GM18508 (cell line): ENCODE measurements around the gene AGPAT2.

Source experiments
- ATAC-seq: cut with Tn5 transposase; IDR thresholded peaks from one replicate; pipeline ENCODE4 v1.9.1; 2021; ENCODE audit warnings: moderate number of reproducible peaks; ENCODE audit not compliant: insufficient read depth, unreplicated experiment

AGPAT2 gene

DNA sequence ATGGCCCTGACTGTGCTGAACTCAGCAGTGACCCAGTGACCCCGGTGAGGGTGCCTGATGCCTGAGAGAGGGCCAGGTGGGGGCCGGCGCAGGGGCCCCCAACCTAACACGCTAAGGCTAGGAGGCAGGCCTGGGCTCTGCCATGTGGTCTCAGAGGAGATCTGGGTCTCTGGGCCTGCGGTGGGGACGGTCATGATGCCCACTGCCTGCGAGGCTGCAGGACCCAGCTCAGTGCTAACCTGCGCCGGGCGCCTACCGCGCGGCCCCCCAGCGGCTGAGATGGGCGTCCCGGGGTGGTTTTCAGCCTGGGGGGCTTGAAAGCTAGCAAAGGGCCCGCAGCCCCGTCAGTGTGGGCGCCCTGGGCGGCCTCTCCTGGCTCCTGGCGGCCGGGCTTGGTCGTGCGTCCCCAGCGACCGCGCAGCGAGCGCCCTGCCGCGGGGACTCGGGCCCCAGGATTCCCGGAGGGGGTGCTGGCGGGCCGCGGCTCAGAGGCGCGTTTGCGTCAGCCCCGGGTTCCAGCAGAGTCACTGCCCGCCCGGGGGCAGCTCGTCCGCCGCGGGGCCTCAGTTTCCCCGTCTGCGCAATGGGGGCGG lies 22.1 kb downstream of the AGPAT2 start:
- ATAC-seq: no peak

DNA sequence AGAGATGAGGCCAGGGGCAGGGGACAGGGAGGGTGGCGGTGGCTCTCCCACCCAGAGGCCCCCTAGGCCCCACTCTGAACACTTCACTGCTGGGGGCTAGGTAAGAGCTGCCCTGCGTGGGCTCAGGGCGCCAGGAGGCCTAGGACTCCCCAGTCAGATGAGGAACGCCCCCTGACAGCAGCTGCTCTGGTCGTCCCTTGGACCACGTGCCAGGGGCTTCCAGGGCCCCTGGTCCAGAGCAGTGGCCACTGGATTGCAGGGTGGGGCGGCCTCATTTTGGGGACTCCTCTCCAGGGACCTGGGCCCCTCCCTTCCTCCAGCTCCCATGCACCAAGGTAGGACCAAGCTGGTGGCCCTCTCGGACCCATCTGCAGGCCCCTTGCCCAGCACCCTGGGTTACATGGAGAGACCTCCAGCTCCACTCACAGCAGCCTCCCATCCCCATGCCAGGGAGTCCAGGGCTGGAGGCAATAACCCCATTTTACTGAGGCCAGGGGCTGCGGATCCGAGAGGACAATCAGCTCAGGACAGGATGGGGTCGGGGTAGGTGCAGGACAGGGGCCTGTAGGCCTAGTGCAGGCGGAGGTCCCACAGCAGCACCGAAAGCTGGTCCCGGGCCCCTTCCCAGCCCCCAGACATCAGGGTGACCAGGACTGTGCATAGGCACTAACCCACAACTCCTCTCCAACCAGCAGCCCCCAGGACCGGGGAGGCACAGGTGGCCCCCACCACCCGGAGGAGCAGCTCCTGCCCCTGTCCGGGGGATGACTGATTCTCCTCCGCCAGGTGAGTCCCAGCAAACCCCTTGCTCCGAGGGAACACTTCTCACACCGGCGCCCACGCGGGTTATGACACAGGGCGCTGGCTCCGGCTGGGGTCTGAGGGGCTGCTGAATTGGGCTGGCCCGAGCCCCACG lies 23.0 kb downstream of the AGPAT2 start:
- no peak for ATAC-seq

DNA sequence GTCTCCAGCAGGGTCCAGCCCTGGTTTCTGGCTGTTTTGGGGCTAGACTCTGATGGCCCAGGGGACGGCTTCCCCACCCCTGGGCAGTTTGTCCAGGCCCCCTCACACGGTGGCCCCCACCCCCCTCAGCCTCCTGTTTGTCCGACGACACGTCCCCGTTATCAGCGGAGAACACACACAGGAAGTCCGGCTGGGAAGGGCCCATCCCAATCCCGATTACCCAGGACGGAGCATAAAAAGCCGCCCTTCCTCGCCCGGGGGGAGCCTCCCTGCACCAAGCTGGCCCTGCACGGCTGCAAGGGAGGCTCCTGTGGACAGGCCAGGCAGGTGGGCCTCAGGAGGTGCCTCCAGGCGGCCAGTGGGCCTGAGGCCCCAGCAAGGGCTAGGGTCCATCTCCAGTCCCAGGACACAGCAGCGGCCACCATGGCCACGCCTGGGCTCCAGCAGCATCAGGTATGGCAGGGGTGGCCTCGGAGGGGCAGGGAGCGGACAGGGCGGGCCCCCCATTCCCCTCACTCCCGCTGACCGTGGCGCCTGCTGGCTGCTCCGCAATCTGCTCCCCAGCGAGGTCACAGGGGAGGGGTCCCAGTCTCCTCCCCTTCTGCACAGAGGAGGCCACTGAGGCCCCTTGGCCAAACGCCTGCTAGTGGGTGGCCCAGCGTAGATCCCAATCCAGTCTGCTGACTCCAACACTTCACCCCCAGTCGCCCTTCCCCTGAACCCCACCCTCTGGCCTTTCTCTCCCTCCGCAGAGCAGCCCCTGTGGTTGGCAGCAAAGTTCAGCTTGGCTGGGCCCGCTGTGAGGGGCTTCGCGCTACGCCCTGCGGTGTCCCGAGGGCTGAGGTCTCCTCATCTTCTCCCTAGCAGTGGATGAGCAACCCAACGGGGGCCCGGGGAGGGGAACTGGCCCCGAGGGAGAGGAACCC lies 24.3 kb downstream of the AGPAT2 start, which contains the start of gene EGFL7:
TSS of gene EGFL7 (plus strand) at position 261 of the 926 bp plus-strand sequence. CDS start 5,367 bp downstream, outside the sequence.
- ATAC-seq: no peak

DNA sequence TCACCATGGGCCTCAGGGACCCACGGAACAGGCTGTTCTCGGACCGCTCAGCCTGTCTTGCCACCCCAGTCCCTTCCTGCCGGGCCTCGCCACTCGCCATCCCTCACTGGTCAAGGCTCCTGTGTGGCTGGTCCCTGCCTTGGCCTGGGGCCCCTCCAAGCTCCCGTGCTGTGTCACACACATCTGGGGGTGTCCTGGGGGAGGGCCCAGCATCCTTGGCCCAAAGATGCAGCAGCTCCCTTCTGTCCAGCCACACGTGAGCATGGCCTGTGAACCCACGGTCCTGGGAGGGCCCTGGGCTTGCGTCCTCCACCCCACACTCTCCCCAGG lies 25.0 kb downstream of the AGPAT2 start:
- ATAC-seq: no peak

DNA sequence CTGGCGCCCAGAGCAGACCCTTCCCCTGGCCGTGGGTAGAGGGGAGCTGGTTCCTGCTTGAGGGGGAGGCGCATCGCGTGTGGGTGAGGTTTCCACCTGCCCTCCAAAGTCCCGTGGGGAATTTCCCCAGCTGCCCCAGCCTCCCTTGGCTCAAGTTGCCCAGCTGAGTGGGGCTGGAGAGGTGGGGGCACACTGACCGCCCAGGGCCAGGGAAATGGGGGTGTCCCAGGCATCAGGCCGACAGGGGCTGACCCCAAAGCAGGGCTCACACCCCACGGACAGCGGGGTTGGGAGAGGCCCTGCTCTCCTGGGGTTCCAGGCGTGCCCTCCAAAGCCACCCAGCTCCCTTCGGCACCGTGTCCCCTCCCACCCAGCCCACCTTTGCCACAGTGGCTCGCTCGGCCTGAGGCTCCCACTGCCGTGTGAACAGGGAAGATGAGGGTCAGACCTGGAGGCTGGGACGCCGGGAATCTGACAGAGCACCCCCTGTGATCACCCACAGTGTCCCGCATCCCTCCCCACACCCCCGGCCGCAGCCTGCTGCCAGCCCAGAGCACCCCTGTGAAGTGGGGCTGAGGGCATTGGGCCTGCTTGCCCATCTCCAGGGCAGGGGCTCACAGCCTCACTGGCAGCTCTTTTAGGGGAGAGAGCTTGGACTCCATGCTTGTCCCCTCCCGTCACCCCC lies 25.5 kb downstream of the AGPAT2 start:
- ATAC-seq: no peak

DNA sequence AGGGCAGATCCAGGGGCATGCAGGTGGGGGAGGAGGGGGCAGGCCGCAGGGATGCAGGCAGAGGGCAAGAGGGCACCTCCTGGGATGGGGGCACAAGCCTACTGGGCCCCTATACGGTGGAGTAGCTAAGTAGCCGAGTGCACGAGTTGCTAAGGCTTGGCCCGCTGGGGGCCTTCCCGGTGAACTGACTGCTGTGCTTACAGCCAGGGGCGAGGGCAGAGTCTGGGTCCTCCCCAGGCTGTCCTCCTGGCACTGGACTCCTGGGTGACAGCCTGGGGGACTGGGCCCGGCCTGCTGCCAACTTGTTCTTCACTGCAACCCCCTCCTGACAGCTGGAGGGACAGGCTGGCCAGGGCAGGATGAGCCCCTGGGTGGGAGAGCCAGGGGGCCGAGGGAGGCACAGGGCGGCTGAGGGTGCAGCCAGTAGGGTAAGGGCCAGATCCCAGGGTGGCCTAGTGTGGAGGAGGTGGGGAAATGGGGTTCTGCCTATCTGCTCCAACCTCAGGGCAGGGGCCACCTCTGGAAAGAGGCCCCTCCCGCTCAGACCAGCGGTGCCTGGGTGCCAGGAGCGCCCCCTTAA lies 26.2 kb downstream of the AGPAT2 start:
- no peak for ATAC-seq

DNA sequence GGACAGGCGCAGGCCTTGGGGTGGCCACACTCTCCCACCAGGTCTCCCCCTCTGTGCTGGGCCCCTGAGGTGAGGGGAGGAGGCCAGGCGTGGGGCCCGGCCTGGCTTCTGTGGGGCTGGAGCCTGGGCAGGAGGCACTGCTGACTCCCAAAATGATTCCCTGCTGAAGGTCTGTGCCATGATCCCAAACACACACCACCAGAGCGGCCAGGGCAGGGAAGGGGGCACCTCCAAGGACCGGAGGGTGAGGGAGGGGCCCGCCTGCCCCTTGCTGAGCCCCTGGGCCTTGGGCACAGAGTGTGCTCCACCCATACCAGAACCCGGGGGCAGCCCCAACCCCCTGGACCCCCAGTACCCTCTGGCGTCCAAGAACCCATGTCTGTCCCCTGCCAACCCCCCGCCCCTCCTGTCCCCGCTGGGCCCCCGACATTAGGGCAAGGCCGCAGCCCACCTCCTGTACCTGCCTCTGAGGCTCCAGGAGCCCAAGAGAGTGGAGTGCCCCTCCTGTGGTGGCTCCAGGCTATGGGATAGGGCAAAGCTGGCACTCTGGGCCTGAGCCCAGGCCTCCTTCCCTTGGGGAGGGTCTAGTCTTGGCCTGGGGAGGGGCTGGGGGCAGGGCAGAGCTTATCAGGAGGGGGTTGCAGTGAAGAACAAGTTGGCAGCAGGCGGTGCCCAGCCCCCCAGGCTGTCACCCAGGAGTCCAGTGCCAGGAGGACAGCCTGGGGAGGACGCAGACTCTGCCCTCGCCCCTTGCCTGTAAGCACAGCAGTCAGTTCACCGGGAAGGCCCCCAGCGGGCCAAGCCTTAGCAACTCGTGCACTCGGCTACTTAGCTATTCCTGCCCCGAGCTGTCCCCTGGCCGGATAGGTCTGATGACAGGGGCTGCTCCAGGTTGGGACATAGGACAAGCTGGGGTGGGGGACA lies 27.1 kb downstream of the AGPAT2 start:
- ATAC-seq: no peak

DNA sequence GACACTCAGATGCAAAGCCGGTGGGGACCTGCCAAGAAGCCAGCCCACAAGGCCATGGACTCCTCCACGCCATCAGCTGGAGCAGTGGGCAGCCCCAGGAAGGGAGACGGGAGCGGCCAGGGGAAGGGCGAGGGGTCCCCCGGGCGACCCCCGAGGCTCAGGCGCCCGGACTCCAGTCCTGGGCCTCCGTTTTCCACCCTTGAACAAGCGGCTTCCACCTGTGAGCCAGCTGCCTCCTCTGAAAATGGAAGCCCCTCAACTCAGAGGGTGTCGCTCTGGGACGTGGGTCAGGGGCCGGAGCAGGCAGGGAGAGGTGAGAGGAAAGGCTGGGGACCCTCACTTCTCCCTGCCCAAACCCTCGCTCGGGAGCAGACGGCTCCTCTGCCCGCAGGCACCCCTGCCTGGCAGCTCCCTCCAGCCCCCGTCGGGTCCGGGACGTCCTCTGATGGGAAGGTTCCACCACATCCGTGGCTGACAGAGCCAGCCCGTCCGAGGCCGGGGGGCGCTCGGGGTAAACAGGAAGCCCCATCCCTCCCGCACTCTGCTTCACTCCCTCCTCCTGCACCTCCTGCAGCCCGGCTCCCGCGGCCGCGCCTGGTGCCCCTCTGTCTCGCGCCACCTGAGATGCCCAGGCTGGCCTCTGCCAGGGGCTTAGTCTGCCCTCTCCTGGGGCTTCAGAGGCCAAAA lies 28.3 kb downstream of the AGPAT2 start:
- ATAC-seq: no peak

DNA sequence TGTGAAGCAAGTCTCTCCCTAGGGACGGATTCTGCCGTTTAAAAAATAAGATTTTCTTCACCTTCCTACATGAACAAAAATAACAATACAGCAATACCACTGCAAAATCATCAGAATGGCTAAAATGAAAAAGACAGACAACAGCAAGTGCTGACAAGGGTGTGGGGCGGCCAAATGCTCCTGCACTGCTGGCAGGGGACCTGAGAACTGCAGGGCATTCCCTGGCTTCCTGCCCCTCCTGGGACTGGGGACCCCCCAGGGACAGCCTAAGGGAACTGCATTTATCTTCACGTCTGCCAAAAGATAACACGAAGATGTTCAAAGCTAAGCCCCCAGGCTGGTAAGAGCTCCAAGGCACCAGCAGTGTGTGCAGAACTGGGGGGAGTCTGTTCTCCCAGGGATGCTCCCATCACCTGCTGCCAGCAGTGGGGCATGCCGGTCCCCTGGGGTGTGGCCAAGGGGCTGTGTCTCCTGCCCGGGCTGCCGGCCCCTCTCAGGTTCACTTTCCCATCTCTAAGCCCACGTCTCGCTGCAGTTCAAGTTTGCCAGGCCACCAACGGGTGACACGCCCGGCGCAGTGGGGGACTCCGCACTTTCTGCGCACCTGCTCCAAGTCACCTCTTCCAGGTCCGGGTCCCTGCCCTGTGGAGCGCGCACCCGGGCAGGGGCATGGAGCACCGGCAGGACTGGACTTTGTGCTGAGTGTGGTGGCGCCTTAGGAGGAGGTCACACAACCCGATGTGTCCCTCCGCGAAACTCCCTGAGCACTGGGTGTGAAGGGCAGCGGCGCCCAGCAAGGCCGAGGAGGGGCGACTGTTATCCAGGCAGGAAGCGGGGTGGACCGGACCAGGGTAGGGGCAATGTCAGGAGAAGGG lies 29.0 kb downstream of the AGPAT2 start:
- ATAC-seq: no peak

DNA sequence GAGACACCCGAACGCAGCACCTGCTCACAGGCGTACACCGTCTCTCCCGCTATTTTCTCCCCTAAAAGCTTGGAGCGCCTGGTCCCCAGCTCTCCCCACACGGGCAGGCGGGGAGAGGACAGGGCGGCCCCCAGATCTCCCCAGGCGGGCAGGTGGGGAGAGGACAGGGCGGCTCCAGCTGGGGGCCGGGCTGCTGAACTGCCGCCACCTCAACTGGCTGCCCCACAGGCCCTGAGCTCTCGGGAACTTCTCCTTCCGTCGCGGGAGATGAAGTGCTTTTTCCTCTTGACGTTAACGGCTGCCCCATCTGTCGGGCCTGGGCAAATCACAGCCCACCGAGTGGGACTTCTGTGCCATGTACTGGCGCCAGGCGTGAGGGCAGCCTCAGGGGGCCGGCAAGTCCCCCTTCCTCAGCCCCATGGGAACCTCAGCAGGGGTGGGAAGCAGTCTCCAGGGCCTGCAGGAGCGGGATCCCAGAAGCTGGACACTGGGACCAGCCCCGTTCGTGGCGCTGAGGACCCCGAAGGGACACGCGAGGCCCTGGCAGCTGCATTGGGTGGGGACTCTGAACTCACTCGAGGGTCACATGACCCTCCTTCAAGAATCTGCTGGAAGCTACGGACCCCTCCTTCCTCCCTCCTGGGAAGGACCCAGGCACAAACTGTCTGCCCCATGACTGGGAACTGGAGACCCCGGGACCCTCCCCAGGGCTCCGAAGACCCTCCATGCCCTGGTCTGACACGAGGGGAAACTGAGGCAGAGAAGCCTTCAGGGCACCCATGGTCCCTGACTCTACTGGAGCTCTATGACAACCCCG lies 30.3 kb downstream of the AGPAT2 start:
- no peak for ATAC-seq

DNA sequence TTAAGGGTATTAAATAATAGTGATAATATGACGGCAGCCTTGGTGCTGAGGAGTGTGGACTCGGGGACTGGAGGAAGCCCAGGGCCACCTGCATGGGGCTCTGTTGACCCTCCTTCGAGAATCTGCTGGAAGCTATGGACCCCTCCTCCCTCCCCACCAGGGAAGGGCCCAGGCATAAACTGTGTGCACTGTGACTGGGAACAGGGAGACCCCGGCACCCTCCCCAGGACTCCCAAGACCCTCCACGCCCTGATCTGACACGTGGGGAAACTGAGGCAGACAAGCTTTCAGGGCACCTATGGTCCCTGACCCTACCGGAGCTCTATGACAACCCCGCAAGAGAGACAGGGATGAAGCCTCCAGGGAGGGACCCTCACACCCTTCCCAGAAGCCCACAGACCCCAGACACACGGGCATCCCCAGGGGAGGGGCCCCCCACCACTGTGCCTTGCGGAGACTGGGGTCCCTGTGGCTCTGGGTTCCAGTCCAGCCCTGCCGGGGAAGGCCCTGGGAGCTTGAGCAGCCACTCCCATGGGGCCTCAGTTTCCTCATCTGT lies 31.0 kb downstream of the AGPAT2 start:
- no peak for ATAC-seq

DNA sequence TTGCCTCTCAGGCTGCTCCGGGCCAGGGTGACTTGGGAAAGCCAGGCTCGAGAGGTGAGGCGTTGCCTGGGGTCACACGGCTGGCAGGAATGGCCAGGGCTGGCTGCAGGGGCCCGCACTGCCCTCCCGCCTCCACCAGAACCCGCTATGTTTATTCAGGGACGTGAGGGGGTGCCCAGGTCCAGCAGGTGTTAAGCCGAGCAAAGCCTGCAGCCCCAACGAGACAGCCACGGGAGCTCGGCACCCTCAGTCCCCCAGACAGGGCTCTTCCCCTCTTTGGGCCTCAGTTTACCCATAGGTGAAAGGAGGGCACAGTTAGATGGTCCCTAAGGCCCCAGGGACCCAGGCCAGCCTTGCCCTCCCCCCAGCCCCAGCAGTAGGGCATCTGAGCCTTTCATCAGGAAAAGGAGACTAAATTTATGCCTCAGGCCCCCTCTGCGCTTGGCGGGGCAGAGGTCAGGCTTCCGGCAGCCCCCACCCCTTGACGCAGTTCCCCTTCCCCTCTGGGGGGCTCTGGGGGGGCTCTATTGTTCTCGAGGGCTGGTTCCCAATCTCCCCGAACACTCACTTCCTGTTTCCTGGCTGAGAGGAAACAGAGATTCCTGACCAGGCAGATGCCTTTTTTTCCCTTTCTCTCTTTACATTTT lies 31.6 kb downstream of the AGPAT2 start:
- ATAC-seq: no peak

DNA sequence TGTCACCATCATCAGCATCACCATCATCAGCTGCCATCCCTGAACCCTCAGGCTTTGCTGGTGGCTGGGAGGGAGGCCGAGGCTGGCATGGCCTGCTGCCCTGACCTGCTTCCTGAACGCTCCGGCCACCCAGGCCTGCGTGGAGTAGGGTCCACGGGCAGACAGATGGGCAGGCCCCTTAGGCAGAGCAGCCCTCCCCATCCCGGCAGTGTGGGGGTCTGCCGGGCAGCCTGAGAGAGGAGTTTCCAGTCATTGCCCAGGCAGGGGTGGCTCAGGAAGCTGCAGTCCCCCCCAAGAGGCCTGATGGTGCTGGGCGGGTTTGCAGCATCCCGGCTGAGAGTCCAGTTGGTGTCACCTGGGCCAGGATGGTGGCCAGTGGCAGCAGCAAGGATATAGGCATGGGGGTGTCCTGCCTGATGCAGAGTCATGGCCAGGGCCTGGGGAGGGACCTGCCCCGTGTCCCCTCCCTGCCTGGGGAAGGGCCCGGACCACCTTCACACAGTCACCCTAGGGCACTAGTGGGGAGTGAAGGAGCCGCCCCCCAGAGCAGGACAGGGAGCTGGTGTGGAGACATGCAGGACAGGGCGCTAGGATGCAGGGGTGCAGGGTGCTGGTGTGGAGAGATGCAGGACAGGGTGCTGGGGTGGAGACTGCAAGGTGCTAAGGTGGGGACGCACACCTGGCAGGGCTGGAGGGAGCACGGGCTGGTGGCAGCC lies 32.3 kb downstream of the AGPAT2 start:
- no peak for ATAC-seq

DNA sequence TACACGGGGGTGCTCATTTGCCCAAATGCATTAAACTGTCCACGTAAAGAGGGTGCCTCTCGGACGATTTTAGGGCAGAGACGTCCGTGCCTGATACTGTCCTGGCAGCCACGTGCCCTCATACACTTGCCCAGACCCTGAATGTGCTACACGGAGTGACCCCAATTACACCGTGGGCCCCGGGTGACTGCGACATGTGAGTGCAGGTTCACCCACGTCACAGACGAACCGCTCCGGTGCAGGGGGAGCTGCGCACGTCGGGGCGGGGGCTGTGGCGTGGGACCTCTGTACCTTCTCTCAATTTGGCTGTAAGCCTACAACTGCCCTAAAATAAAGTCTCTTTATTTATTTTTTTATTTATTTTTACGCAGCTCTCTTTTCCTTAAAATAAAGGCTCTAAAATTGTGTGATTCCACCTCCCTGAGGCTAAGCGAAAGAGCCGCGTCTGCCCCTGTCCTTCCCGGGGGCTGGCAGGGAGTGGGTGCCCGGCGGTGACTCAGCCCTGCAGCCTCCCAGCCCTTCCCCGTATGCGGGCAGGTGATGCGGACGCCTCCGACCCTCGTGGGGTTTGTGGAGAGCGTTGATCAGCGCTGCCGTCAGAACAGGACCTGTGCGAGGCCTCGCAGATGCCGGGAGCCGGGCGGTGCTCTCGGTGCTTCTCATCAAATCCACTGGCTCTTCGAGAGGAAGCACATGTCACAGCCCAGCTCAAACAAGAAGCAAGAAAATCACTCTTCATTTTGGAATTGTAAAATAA lies 33.8 kb downstream of the AGPAT2 start:
- no peak for ATAC-seq
